Measurements from ENCODE around the gene NCK1. TPM values are rescaled to one million over a fixed set of nuclear protein-coding genes. Genes with fewer than 3 reads are reported as not detected.

The NCK1 gene
- total and polyA plus RNA-seq, 2 of the 13 experiments (the other 11 are each of a cell fraction or from before 2014, with no cell fraction given): 14.7 to 30.4 TPM

DNA sequence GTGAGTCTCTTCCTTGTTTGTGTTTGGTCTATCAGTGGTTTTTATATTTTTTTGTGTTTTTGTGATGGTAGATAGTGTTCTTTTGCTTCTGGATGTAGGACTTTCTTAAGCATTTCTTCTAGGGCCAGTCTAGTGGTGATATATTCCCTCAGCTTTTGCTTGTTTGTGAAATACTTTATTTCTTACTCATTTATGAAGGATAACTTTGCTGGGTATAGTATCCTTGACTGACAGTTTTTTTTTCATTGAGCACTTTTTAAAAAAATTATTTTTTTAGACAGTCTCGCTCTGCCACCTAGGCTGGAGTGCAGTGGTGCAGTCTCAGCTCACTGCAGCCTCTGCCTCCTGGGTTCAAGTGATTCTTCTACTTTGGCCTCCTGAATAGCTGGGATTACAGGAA, 41.9 kb downstream of the NCK1 start:
- H3K4me2 ChIP-seq (ENCODE audit: low read depth, low read length): no peak overlapping the region
- DNase-seq (ENCODE audit: low spot score): no peak
- peaks cover 13% of the 10 kb centered on the region for H3K9me3 ChIP-seq (ENCODE audit: low read length)
- H3K79me2 ChIP-seq (ENCODE audit: insufficient read depth, low read length): peaks cover 89% of the 10 kb centered on the region
- H3K27ac ChIP-seq (ENCODE audit: extremely low read length, insufficient read depth, low read length): no peak overlapping the region
- H2AFZ ChIP-seq (ENCODE audit: low read length): no peak overlapping the region
- ChIA-PET CTCF (ENCODE audit: low intra/inter-chr PET ratio, low total read pairs) (no interaction called here), POLR2A (no interaction called here)
- no peak for FAIRE-seq
- peaks cover 12% of the 10 kb centered on the region for H4K20me1 ChIP-seq (ENCODE audit: insufficient read depth, low read length)
- no TSS peak for BruUV-seq (replicated peaks)
- 0 out of 2 replicates have a peak, but pooled peaks have one; percentile 30 for TF ChIP-seq ZFP1 (CRISPR knock-in tag; IDR thresholded peaks at IDR 0.05)
- TF ChIP-seq ZNF790 (CRISPR knock-in tag; IDR thresholded peaks at IDR 0.05; ENCODE audit: borderline replicate concordance): no peak
- H3K27me3 ChIP-seq (ENCODE audit: control insufficient read depth in 1 of 2, insufficient read depth in 2 of 2, low read length in 2 of 2): no peaks in the 10 kb centered on the region
- H3K4me1 ChIP-seq (ENCODE audit: insufficient read depth, low read length): peaks cover 11% of the 10 kb centered on the region
- whole genome bisulfite sequencing (ENCODE audit: low lambda C conversion rate): 60% methylated on average over 1 of the region's 1 CpG
- no peaks in the 10 kb centered on the region for H3K36me3 ChIP-seq (replicated peaks in 1 of 2; ENCODE audit: control insufficient read depth in 1 of 2, insufficient read depth in 2 of 2, low read length in 2 of 2)
- intact Hi-C loops (cut with micrococcal nuclease; ENCODE audit: unreplicated experiment) (no loop called here), in situ Hi-C loops (cut with HindIII; ENCODE audit: extremely low pct_ligation_motif_present, low pct_unique_long_range_greater_than_20kb) (no loop called here)
- no peak overlapping the region for H3K9ac ChIP-seq (ENCODE audit: insufficient read depth, low read depth, low read length)
- no peak for ATAC-seq
- H3K4me3 ChIP-seq (replicated peaks in 1 of 3; ENCODE audit: insufficient read depth in 1 of 3, low read depth in 2 of 3, low read length in 3 of 3): no peak overlapping the region

DNA sequence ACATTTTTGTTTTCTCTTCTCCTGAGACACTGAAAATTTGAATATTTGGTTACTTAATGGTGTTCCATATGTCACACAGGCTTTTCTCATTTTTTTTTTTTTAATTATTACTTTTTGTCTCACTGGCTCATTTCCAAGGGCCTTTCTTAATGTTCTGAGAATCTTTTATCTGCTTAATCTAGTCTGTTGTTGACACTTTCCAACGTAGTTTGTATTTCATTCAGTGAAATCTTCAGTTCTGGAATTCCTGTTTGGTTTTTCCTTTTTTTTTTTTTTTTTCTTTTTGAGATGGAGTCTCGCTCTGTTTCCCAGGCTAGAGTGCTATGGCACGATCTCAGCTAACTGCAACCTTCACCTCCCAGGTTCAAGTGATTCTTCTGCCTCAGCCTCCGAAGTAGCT, 42.7 kb downstream of the NCK1 start:
- Histone ChIP-seq H3K4me3 (replicated peaks in 1 of 3; ENCODE audit: insufficient read depth in 1 of 3, low read depth in 2 of 3, low read length in 3 of 3) (no peak overlapping the region), H3K36me3 (replicated peaks in 1 of 2; ENCODE audit: control insufficient read depth in 1 of 2, insufficient read depth in 2 of 2, low read length in 2 of 2) (no peaks in the 10 kb centered on the region), H3K9ac (ENCODE audit: insufficient read depth, low read depth, low read length) (no peak overlapping the region), H3K27ac (ENCODE audit: extremely low read length, insufficient read depth, low read length) (no peak overlapping the region), H3K27me3 (ENCODE audit: control insufficient read depth in 1 of 2, insufficient read depth in 2 of 2, low read length in 2 of 2) (no peaks in the 10 kb centered on the region), H3K9me3 (ENCODE audit: low read length) (peaks cover 13% of the 10 kb centered on the region), H2AFZ (ENCODE audit: low read length) (no peak overlapping the region), H3K79me2 (ENCODE audit: insufficient read depth, low read length) (peaks cover 94% of the 10 kb centered on the region), H4K20me1 (ENCODE audit: insufficient read depth, low read length) (peaks cover 15% of the 10 kb centered on the region), H3K4me1 (ENCODE audit: insufficient read depth, low read length) (peaks cover 6% of the 10 kb centered on the region), H3K4me2 (ENCODE audit: low read depth, low read length) (no peak overlapping the region)
- WGBS (ENCODE audit: low lambda C conversion rate): 72% methylated on average over 4 of the region's 4 CpGs
- no TSS peak for BruUV-seq (replicated peaks)
- peak; percentile 94 for TF ChIP-seq ZNF160 (CRISPR knock-in tag; IDR thresholded peaks at IDR 0.05)
- no peak for TF ChIP-seq ZNF619 (CRISPR knock-in tag; IDR thresholded peaks at IDR 0.05)
- FAIRE-seq: no peak
- in situ Hi-C loops (cut with HindIII; ENCODE audit: extremely low pct_ligation_motif_present, low pct_unique_long_range_greater_than_20kb): no loop called here
- no peak for DNase-seq (ENCODE audit: low spot score)
- no peak for ATAC-seq
- intact Hi-C loops (cut with micrococcal nuclease; ENCODE audit: unreplicated experiment): no loop called here
- POLR2A ChIA-PET: no interaction called here
- CTCF ChIA-PET (ENCODE audit: low intra/inter-chr PET ratio, low total read pairs): no interaction called here
